ENCODE results near the gene ZNF230.
A peak's percentile ranks its signal among the peaks of the same experiment; 100 is the strongest.

The ZNF230 gene

DNA sequence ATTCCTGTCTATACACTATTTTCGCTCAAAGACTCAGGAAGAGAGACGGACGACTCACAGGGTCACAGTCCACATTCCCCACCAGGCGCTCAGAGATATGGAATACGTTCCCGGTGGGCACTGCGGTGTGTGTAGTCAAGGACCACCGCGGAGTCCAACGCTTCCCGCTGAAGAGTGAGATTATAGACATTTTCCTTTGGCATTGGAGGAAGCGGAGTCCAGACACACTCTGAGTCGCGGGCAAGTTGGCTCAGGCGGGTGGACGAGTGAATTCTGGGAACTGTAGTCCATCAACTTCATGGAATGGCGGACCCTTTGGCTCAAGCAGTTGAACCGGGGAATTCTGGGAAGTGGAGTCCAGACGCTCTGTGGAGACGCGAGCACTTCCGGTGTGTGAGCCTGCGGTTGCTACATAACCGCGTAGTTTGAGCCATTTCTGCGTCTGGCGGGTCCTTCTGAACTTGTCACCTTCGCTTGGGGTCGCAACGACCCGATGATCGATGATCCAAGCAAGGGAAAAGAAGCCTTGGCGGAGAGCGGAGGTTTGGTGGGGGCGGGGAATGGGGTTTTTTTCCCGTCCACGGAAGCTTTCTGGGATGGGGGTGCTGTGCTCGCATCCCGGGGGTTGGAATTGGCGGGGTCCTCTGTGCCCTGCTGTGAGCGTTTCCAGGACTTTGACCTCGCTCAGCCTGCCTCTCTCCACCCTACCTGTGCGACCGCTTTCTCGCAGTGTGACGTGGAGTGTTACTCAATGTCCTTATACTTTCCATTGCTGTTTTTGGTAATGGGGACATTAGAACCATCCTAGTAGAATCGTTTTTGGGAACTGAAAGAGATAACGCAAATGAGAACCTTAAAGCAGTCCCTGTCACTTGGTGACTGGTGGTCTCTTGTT, at the start of gene ZNF230:
ZNF230 (plus strand) TSS at position 392 of the 895 bp plus-strand sequence. CDS start 4,122 bp downstream, outside the sequence.
- peak; percentile 96 to 97 for DNase-seq (ENCODE audit: low read depth in 2 of 2)
- TF ChIP-seq CTCF (IDR thresholded peaks at IDR 0.05; ENCODE audit: low read depth, low read length), result no peak
- peak within 1 kb of the TSS; percentile 71 to 73 for H3K4me3 ChIP-seq (replicated peaks in 1 of 2; ENCODE audit: low read depth in 2 of 2, low read length in 2 of 2)

DNA sequence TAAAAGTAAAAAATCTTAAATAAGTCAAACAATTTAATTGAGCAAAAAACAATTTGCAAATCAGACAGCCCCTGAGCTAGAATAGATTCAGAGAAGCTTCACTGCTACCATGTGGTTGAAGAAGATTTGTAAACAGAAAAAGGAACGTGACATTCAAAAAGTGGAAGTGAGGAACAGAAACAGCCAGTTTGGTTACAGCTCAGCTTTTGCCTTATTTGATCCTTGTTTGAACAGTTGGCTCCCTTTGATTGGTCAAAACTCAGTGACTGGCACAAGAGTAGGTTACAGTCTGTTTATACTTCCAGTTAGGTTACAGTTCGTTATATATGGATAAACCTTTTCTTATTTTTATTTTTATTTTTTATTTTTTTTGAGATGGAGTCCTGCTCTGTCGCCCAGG, 45.9 kb upstream of the ZNF230 start:
- TF ChIP-seq CTCF (IDR thresholded peaks at IDR 0.05; ENCODE audit: low read depth, low read length), result no peak
- no peak for DNase-seq (ENCODE audit: low read depth in 2 of 2)
- H3K4me3 ChIP-seq (replicated peaks in 1 of 2; ENCODE audit: low read depth in 2 of 2, low read length in 2 of 2), result no peak overlapping the region

GRCh38 chr19:43957891-43958290, 44.9 kb upstream of the ZNF230 start:
- no peak for TF ChIP-seq CTCF (IDR thresholded peaks at IDR 0.05; ENCODE audit: low read depth, low read length)
- H3K4me3 ChIP-seq (replicated peaks in 1 of 2; ENCODE audit: low read depth in 2 of 2, low read length in 2 of 2), result no peak overlapping the region
- DNase-seq (ENCODE audit: low read depth in 2 of 2), result peak; percentile 2 to 42

- DNase-seq (ENCODE audit: low read depth in 2 of 2), result no peak
- TF ChIP-seq CTCF (IDR thresholded peaks at IDR 0.05; ENCODE audit: low read depth, low read length), result no peak
- no peak overlapping the region for H3K4me3 ChIP-seq (replicated peaks in 1 of 2; ENCODE audit: low read depth in 2 of 2, low read length in 2 of 2)
Measured at GRCh38 chr19:43960411-43960810, 42.3 kb upstream of the ZNF230 start.

DNA sequence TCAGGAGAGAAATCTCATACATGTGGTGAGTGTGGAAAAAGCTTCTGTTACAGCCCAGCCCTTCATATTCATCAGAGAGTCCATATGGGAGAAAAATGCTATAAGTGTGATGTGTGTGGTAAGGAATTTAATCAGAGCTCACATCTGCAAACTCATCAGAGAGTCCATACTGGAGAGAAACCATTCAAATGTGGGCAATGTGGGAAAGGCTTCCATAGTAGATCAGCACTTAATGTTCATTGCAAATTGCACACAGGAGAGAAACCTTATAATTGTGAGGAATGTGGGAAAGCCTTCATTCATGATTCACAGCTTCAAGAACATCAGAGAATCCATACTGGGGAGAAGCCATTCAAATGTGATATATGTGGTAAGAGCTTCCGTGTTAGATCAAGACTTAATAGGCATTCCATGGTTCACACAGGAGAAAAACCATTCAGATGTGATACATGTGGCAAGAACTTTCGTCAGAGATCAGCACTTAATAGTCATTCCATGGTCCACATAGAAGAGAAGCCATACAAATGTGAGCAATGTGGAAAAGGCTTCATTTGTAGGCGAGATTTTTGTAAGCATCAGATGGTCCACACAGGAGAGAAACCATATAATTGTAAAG, 36.6 kb upstream of the ZNF230 start:
- peak; percentile 1 to 16 for DNase-seq (ENCODE audit: low read depth in 2 of 2)
- H3K4me3 ChIP-seq (replicated peaks in 1 of 2; ENCODE audit: low read depth in 2 of 2, low read length in 2 of 2), result no peak overlapping the region

DNA sequence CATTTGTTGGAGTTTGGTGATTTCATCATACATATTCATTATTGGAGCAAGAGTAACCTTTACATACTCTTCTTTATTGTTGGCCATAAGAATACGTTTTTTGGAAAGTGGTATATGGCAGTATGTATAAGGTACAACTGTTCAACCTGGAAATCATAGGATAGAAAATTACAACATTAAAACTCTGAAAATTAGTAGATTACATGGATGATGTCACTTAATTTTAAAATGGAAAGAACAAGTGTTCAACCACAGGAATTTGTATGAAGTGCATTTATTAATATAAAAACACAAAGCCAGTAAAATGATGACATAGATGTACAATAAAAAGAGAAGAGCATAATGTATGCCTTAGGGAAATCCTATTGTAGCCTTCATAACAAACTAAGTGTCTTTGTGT, 26.0 kb upstream of the ZNF230 start:
- DNase-seq (ENCODE audit: low read depth in 2 of 2), result no peak
- H3K4me3 ChIP-seq (replicated peaks in 1 of 2; ENCODE audit: low read depth in 2 of 2, low read length in 2 of 2), result no peak overlapping the region
- no peak for TF ChIP-seq CTCF (IDR thresholded peaks at IDR 0.05; ENCODE audit: low read depth, low read length)

More for the DNA sequence above, 36.6 kb upstream of the ZNF230 start:
- TF ChIP-seq CTCF (IDR thresholded peaks at IDR 0.05; ENCODE audit: low read depth, low read length), result no peak
